NOMO-1 treated with DMSO at 0.1 percent for 48 hours (cell line): ENCODE measurements around the gene LRRC4.

ENCODE experiments used
- DNase-seq: peaks from one replicate; lab custom pipeline; 2025; ENCODE audit not compliant: unreplicated experiment; lab: John Stamatoyannopoulos, UW

Gene LRRC4

DNA sequence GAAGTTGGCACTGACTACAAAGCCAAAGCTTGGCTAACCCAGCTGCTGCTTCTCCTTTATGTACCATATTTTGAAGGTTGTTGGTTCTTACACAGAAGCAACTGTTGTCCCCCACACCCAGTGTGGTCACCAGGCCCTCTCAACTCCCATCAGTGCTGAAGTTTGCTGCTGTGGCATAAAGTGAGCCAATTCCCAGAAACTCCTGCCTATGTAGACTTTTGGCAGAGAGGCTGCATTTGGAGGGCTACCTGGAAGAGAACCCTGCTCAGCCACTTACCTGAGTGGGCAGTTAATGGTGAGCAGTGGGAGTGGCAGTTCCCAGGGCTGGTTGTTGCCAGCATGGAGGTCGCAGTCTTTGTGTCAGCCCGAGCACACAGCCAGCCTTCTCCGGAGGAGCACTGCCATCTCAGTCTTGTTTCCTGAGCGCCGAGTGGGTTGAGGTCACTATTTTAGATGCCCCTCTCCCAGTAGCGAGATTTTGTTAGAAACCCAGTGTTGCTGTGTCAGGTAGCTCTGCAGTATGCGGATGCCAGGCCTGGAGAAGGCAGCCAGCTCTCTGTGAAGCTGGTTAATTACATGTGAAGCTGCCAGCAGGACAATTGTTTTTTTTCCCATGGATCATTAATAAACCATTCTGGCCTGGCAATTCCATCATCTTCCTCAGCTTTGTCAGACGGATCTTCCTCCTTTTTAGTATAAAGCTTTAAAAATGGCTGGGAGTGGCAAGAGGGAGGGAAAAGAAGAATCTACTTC, 24.5 kb downstream of the LRRC4 start:
- no peak for DNase-seq

DNA sequence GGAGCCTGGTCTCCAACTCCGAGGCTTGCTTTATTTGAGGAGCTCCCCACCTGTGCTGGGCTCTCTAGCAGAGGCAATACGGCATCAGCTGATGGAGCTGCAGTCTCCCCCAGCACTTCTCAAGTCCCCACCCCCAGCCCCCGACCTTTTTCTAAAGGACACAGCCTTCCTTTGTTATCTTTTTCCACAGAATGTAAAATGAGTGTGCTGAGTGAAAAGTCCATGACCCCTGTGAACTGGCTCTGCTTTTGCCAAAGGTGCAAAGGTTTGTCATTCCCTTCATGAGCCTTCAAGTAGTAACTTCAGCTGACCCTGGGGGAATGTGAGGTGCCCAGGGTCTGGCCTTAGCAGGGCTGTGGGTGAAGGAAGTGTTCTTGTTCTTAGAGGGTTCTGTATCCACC, 25.5 kb downstream of the LRRC4 start:
- DNase-seq = no peak

DNA sequence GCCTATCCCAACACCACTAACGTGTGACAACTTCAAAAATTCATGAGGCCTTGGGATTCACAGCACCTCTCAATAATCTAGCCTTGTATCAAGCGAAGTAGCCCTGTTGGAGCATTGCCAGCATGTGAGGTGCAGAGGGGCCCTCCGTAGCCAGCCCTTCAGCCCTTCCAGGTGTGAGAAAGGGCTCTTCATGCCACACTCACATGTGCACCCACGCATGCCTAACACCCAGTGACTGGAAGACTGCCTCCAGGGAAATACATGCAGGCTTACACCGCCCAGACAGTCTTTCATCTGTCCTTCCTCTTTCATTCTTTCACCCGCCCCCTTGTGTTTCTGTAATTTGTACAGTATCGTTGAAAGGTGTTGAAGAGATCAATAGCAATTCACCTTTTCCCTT, 26.1 kb downstream of the LRRC4 start:
- DNase-seq = no peak

DNA sequence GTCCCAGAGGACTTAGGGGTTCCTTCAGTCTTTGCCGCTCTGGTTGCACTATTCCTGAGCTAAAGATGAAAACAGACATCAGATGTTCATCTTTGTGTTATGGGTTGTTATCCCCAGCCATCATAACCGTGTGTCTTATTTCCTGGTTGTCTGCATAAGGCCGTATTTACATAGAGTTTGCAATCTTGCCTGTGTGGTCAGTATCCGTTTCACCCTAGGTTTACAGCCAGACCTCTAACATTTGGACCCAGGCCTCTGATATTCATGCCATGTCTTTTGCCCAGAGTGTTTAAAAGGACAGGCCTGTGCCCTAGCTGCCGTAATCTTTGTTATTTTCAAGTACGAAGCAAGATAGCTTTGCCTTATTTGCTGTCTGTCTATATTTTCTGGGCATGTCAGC, 26.6 kb downstream of the LRRC4 start:
- no peak for DNase-seq

DNA sequence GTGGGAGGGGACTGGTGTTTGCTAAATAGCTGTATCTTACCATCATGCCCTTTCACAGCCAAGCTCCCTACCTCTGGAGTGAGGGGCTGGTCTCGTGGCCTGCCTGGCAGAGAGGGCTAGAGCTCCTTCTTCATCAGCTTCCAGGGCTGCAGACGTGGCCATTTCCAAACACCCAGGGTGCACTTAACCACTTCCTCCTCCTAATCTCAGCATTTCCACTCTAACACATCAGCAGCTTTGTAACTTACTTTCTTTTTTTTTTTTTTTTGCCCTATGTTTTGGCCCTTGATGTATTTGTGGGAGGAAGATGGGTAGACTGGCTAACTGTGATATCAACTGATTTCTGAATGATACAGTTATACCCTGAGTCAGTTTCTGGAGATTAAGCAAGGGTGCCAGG, 27.4 kb downstream of the LRRC4 start:
- no peak for DNase-seq

DNA sequence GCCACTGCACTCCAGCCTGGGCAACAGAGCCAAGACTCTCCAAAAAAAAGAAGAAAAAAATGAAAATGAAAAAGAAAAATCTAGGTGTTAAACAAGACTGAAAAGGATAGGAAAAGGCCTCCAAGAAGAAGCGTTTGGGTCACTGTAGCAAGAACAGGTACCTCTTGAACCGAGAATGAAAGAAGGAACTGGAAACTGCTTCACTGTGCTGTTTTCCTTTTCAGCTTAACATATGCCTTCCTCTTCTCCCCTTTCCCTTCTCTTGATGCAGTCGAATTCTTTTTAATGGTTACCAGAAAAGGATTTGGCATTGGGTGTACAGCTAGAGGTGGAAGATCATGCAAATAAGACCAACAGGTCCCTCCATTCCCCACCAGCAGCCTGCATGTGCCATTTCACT, 28.1 kb downstream of the LRRC4 start:
- no peak for DNase-seq

DNA sequence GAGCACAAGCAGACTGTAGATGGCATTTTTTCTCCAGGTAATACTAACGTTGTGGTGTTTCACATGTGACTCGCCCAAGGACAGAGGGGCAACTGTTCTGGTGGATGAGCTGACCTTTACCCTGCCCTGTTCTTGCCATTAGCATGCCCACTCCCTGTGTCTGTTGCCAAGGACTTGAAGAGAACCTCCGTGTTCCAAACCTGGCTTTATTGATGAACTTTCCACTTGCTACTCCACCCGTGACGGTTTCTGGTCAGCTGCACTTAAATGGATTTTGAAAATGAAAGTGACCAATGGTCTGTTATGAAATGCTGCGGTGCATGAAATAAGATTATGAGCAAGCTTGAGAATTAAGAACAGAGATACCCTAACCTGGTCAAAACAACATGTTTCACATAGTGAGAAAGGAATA, 30.4 kb downstream of the LRRC4 start:
- no peak for DNase-seq

DNA sequence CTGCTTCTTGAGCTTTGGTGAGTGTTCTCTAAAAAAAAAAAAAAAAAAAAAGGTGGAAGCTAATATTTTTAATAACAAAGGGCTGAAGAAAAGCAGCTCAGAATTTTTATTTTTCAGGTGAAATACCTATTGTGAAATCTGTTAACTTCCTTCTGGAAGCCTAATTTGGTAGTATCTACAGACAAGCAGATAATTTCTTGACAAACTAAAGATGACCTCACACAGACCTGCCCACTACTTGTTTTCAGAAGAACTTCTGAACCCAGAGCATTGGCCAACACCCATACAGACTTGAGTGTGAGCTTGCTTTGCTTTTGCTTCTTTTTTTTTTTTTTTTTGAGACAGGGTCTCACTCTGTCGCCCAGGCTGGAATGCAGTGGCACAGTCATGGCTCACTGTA, 31.2 kb downstream of the LRRC4 start:
- DNase-seq = no peak

DNA sequence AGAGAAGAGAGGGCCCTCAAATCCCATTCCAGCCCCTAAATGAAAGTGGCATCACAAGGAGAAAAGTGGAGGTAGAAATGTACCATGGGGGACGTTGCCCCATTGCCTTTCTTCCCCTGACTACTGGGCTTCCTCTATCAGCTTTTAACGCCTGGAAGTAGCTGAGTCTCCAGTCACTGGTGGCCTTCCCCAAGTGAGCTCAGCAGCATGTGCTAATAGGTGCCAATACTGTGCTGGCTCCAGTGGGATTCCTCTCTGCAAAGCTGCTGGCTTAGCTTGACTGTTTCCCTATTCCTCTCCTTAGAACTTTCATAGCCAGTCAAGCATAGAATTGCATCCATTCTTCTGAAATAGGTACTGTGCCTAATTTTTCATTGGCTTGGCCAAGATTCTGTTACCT, 32.6 kb downstream of the LRRC4 start:
- DNase-seq = no peak

DNA sequence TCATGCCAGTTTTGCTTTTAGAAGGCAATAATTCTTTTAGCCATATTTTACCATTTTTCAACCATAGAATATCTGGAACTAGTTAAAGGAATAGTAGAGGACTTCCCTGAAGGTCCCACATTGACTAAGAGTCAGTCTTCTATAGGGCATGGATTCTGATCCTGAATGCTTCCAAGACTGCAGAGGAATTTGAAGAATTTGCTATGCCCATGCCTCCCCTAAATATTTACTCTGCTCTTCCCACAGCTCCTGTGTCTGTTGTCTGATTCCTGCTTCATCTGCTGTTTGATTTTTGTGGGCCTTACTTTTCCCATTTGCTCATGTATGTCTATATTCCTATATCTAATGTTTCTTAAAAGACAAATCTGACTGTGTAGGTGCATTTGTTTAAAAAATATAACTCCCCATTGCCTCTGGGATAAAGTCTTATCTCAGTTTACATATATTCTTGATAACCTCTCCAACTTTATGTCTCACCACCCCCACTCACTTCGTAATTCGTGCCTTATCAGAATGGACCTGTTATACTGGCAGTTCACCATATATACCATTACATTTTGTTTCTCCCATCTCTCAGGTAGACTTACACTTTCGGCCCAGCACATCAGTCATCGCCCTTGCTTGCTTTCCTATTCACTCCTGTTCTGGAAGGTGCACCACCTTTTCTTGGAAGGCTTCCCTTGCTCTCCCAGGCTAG, 33.9 kb downstream of the LRRC4 start:
- no peak for DNase-seq

DNA sequence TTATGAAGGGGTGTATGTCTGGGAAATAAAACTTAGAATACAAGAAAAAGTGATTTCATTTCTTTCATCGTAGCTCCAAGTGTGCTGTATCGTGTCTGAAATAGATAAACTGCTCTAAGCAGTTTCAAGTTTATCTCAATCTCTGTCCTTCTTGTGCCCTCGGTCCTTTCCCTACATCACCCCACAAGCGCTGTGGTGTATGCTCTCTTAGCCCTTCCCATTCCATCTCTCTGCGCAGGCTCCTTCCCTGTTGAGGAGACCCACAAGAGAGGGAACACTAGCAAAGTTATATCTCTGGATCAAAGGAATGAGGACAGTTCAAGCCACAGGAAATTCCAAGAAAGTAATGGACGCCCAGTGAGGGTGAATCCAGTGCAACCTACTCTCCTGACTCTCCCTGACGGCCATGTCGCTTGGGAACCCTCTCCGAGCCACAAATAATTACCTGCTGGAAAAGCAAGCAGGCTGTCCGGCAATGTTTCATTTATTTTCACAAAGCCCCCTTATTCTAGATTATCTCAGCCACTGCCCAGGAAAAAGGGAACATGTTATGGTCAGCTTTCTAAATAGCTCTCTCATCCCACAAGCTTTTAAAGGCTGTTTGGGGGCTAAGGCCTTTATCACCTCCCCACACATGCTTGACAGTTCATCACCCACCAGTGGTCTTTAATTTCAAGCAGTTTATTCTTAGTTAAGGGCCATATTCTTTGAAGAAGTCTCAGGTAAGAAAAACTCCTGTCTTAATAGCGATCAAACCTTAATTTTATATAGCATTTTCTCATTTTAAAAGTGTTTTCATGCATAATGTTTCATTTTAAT, 34.8 kb downstream of the LRRC4 start:
- DNase-seq = no peak

DNA sequence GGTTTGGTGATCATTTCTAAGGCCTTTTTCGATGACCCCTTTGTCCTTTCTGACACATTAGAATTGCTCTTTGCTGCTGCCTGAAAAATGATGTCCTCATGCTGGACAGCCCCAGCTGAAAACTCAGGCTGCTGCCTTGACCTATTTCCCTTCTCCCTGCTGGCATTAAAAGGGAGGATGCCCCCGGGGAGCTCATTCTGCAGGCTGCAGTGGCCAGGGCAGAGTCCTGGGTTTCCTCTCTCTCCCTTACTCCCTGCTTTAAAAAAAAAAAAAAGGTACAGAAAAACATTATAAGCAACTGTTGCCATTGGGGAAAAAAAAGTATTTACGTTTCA, 35.4 kb downstream of the LRRC4 start:
- DNase-seq = no peak

DNA sequence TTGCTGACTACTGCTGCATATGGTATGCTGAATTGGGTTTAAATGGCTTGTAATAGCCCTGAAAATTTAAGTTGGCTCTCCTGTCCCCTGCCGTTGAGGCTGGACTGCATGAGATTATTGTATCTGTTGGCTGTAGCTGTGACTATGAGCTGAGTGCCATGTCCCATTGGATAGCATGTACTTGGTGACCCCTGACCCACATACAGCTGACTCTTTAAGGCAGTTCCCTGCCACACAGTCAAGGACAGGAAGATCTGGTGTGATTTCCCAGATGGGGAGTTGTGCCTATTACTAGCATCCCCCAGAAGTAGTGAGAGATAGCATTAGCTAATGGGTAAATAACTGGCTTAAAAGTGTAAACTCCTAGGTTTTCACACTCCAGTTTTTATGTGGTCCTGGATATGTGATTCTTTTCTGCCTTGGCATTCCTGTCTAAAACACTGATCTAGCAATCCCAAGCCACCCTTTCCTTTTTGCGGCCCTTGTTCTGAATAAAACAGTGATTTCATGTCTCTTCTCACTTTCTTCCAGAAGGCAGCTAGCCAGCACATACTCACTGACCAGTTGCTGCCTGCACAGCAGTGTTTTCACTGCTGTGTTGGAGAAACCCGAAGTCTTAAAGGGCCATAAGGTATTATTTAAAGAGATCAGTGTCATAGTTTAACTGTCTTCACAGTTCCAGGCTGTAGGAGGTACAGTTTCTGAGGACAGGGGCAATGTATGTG, 35.9 kb downstream of the LRRC4 start:
- no peak for DNase-seq

DNA sequence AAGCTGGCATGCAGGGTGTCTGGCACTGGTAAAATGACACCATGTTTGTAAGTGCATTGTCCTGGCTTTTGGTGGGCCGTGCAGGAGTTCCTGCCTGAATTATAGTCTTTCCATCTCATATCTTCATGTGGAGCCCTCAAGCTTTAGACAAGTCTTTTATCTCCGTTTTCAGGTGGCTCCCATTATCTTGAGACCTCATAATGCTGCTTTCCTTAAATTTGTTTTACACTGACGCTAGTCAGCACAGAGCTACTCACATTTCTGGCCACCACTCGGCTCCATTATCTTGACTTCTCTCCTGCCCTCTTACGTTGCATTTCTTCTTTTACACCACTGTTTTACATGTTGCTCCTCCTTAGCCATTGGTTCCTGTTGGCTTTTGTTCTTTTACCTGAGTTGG, 37.2 kb downstream of the LRRC4 start:
- no peak for DNase-seq

DNA sequence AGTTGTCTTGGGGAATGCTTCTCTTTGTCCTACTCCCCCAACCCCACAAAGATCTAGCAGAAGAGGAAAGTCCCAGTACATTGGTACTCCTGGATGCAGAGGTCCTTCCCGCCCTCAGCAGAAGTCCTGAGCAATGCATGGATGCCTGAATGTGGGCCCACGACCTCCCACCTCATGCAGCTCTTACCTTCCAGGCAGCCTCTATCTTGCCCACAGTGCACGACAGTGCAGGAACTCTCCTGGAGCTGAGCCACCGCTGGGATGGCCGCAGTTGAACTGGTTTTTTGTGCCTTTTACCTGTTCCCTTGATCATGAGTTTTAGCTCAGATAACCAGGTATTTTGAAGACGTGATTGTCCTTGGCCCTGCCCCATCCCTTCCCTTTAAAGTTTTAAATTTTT, 37.9 kb downstream of the LRRC4 start:
- DNase-seq = no peak

DNA sequence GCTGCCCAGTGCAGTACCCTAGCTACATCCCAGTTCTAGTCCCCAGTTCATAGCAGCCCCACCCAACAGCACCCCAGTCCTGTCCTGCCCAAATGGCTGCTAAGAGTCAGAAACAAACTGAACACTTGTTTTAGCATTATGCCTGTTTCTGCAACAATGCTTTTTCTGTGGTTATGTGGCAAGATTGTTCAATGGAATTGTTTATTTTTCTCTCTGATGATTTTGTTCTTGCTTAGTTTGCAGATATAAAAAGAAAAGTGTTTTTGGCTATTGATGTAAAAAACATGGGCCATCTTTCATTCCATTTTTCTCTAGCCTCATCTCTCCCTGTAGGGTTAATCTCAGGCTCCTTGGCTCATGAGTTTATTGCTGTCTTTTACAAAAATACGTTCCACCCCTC, 42.5 kb downstream of the LRRC4 start:
- DNase-seq = no peak

DNA sequence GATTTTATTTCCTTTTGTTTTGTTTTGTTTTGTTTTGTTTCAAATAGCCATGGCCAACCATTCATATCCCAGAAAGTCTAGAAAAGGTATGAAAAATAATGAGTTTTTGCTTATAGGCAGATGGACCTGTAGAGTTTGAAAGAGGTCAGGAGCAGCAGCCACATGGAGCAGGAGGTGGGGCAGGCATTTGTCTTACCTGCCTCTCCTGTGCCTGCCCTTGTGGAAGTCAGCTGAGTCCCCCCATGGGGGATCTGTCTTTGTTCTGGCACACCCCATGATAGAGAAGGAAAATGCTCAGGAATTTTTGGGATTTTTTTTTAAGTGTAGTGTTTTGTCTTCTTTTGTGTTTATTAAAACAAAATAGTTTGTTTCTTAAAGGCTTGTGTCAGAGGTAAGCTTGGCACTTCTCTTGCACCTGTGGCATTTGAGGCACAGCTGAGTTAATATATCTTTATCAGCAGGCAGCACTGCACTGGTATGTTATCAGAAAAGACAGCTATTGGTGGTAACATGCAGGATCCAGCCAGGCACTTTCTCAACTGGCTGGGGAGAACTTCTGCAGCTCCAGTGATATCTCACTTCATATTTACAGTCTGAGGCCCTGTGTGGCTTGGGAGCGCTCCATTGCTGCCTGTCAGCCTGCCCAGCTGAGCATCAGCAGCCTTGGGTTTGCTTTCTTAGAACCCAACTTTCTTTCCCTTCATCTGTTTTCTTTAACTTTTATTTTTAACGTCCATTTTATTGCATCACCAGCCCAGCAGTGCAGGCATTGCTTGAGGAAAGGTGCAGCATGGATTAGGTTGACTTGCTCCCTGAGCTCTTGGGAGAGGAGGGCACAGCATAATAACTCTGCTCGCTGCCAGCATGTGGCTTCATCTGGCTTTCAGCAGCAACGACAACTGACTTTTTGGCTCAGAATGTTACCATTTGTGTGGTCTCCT, 44.4 kb downstream of the LRRC4 start:
- no peak for DNase-seq

DNA sequence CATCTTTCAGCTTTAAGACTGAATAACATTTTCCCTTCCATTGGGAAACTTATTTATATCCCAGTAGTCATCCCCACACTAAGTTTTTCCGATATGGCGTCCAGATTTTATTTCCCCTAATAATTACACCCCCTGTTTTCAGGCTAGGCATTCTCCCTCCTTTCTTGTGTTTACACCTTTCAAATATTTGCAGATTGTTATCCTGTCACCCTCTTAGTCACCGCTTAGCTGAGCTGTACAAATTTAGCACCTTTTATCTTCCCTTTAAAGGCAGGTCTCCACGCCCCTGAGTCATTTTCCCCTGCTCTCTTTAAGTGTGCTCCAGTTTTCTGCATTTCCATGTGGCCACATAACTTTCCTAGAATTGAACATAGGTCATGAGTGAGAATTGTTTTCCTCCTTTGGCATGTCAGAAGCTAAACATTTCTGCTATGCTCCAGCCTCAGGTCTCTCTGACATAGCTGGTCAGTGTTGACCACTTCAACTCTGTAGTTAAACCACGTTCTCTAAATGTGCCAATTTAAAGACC, 47.4 kb downstream of the LRRC4 start:
- DNase-seq = no peak

DNA sequence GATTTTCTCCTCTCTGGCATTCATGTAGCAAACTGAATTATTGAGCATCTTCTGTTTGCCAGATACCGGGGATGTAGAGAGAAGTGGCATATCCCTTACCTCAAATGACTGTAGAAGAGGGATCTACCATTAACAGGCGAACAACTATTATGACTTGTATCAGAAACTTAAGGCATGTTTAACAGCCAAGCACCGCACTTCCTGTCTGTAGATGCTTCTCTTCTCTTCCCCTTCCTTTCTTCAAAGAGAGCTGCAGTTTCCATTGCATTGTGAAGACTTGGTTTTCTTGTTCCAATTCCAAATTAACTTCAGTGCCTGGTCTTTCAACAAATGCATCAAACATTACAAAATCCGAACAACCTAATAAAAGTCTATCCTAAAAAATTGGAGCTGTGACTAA, 49.3 kb downstream of the LRRC4 start:
- no peak for DNase-seq

DNA sequence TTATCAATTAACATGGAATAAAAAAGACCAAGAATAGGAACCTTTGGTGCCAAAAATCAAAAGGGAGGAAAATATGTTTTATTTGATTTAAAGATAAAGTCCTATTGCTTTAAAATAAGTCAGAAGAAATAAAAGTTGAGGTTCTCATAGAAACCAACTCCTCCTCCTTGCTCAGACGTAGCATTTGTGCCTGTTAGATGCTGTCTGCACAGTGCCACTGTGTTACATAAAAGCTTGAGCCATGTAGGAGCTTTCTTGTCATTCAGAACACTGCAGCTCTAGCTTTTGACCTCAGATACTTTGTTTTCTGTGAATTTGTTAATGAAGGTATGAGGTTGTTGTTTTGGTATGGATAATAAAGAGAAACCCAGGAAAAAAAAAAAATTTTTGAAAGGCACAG, 50.3 kb downstream of the LRRC4 start:
- DNase-seq = no peak
